NCI-H524 treated with DMSO at 0.1 percent for 48 hours (cell line): ENCODE data around the gene KRTAP1-1.
"Not testable (repeated sequence)": the region's sequence is repeated elsewhere in the genome, so short reads cannot be mapped to it uniquely, and the experiment has no call there.

Experiments used
- DNase-seq: peaks from one replicate; lab custom pipeline; 2025; lab: John Stamatoyannopoulos, UW

Gene KRTAP1-1

DNA sequence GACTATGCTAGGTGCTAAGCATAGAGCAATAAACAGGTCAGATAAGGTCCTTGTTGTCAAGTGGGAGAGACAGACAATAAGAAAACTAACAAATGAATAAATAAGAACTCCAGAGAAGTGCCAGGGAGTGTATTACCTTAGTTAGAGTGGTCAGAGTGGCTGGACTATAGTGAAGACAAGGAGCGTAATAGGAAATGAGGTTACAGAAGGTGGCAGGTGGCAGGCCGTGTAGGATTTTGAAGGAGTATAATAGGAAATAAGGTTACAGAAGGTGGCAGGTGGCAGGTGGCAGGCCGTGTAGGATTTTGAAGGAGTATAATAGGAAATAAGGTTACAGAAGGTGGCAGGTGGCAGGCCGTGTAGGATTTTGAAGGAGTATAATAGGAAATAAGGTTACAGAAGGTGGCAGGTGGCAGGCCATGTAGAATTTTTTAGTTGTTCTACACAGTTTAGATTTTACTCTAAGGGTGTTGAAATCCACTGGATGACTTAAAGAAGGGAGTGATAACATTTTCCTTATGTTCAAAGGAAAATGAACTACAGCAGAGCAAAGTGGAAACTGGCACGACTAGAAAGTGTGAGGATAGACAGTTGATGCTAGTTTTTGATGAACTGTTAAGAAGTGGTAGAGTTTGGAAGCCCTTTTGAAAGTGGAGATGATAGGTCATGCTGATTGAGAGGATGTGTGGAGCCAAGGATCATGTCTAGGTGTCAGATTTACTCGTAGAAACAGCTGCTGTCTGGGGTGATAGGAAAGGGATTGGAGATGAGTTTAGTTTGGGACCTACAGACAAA lies 28.7 kb downstream of the KRTAP1-1 start:
- no peak for DNase-seq

- DNase-seq, result no peak
Observed at GRCh38 chr17:41010441-41010840, 30.8 kb downstream of the KRTAP1-1 start.

- DNase-seq, result no peak
Observed at GRCh38 chr17:41009936-41010335, 31.3 kb downstream of the KRTAP1-1 start.

- DNase-seq, result no peak
Observed at GRCh38 chr17:41009301-41009760, 31.9 kb downstream of the KRTAP1-1 start.

DNA sequence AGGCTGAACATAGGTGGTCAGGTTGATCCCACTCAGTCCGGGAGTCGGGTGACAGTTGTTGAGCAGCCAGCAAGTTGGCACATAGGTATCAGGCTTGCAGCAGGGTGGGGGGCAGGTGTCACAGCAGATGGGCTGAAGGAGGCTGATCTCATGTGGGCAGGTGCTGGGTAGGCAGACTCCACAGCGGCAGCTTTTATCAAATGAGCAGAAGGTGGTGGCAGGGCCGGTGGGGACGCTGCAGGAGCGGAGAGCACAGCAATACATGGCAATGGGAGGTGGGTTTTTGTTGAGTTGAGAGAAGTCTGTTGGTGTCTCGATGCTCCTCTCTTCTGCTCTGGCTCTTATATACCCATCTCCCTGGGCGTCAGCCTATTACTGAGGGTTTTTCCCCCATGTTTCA lies 32.4 kb downstream of the KRTAP1-1 start, which contains the start of gene KRTAP3-1:
Gene KRTAP3-1 (minus strand): TSS at position 318 of the 400 bp plus-strand sequence. CDS start 54 bp downstream, at position 264.
- DNase-seq, result no peak

DNA sequence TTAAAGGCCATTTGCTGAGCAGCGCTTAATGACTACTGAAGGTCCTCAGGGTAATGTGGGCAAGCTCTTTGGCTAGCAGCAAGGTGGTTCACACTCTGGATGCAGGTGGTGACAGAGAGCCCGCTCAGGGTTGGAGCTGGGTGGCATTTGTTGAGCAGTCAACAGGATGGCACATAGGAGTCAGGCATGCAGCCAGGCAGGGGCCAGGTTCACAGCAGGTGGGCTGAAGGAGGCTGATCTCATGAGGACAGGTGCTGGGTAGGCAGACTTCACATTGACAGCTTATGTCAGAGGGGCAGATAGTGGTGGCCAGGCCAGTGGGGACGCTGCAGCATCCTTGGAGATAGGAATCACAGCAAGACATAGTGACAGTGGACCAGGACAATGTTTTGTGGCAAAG lies 36.9 kb downstream of the KRTAP1-1 start:
- no peak for DNase-seq

- DNase-seq, result no peak
Observed at GRCh38 chr17:41003926-41004325, 37.3 kb downstream of the KRTAP1-1 start.

DNA sequence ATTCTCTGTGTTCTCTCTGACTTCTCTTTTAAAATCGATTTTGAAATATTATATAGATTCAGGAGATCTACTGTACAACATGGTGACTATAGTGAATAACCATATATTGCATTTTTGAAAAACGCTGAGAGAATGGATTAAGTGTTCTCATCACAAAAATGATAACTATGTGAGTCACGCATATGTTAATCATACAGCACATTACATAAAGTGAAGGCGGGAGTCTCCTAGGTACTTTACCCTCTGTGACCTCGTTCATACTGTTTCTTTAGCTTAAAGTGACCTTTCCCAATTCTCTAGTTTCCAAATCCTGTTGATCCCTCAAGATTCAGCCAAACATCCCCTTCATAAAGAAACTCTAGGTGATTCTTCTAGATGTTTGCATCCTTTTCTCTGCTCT lies 38.4 kb downstream of the KRTAP1-1 start:
- DNase-seq, result no peak

- no peak for DNase-seq
Observed at GRCh38 chr17:41001795-41002194, 39.5 kb downstream of the KRTAP1-1 start.

- not testable (repeated sequence) for DNase-seq
Observed at GRCh38 chr17:40999563-40999962, 41.7 kb downstream of the KRTAP1-1 start, which contains the start of gene KRTAP3-2. KRTAP3-2 (minus strand) TSS chr17:40999906; CDS start chr17:40999853, 53 bp downstream.

GRCh38 chr17:40997361-40997760 lies 43.9 kb downstream of the KRTAP1-1 start:
- DNase-seq, result no peak

DNA sequence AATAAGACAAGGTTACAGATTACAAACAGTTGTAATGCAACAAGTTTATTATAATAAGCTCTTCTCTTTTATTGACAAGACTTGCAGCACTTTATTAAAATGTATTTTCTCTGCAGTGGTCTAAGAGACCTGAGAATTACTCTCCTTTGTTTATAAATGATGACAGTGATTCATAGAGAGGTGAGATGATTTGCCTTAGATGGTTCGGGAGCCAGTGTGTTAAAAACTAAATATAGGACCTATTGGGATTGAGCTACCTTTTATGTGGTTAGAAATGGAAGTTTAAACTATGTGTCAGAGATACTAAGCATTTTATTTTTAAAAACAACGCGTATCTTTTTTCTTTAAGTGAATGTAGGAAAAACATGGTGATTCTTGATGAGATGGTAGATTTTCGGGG lies 44.4 kb downstream of the KRTAP1-1 start:
- DNase-seq, result no peak

- DNase-seq, result no peak
Observed at GRCh38 chr17:40995116-40995515, 46.1 kb downstream of the KRTAP1-1 start.

GRCh38 chr17:40993839-40994238 lies 47.4 kb downstream of the KRTAP1-1 start, which contains the start of gene KRTAP3-3:
KRTAP3-3 (minus strand) TSS chr17:40994164; CDS start chr17:40994097, 67 bp downstream.
- DNase-seq, result no peak

DNA sequence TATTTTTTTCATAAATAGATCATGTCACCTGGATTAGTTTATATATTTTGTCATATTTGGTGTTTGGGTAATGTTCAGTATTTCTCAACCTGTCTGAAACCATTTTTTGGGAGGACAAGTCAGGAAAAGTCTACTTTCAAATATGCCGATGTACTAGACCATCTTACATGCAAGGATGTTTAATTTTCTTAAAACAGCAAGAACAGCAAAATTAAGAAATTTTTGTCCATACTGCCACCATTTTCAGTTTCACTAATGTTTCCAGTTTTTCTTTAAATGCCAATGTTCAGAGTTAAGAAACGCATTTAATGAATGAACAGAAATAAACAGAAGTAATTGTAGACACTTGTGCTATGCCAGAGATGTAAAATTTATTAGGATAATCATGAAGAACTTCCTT lies 48.2 kb downstream of the KRTAP1-1 start:
- DNase-seq, result no peak

DNA sequence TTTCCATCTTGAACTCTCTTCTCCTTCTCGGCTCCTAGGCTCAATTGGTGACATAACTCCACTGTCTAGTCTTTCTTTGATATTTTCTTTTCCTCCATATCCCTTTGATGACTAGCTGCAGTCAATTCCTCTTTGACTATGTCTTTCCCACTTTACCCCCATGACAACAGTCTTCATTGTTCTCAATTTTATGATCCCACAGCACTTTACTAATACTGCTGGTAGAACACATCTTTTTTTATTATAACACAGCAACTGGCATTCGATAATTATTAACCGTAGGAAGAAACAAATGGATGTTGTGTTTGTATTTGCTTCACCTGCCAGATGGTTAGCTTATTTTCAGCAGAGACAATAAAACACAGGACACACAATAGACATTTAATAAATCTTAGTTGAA lies 48.6 kb downstream of the KRTAP1-1 start:
- no peak for DNase-seq
